HCT116 (cell line): ENCODE data around the gene HNF1B. TPM values are rescaled to one million over a fixed set of nuclear protein-coding genes. Genes with fewer than 3 reads are reported as not detected.

Experiments used
- ATAC-seq: fragments of 200-7000 bp; cut with Tn5 transposase; 2 replicates; pipeline ENCODE4 v1.9.1; 2020; ENCODE audit warnings: mild to moderate bottlenecking, moderate library complexity
- BruUV-seq: library from RNA; stranded (reverse); fragments of 400-500 nt; replicated peaks from 2 replicates; lab custom pipeline; 2021; lab: Mats Ljungman, UMichigan
- CTCF ChIA-PET: fragments of 300-600 bp; sonication (Branson Sonifier 250); formaldehyde crosslinking; loops from one replicate; lab custom pipeline; 2021; ENCODE audit warnings: antibody characterized with exemption; lab: Charles Lee
- POLR2A ChIA-PET: fragments of 300-600, 350-600 bp; sonication (Branson Sonifier 250); formaldehyde crosslinking; loops from one replicate; lab custom pipeline; 2021; ENCODE audit warnings: antibody characterized with exemption; lab: Charles Lee
- RAD21 ChIA-PET, 2 experiments: fragments of 300-600 bp; sonication (Branson Sonifier 250); formaldehyde crosslinking; loops; one replicate each; lab custom pipeline; 2023; ENCODE audit warnings: low total read pairs in 2 of 2; ENCODE audit not compliant: uncharacterized antibody in 2 of 2, unreplicated experiment in 2 of 2, low non-redundant PET in 1 of 2; lab: Charles Lee
- DNase-seq: peaks from one replicate; pipeline ENCODE4 v3.0.0-alpha.2; 2010; ENCODE audit warnings: low read depth, low spot score
- H2AFZ ChIP-seq: fragments of 200-600 bp; shearing (Covaris generic), sonication (generic); 2 replicates; pipeline ENCODE4 v1.6.1; 2017; ENCODE audit warnings: low read depth, mixed run types, mixed read lengths, antibody characterized with exemption, low read length; ENCODE audit not compliant: poor library complexity, severe bottlenecking
- H3K27ac ChIP-seq: 2 replicates; pipeline ENCODE4 v1.5.1; 2012; ENCODE audit warnings: low read depth, low read length
- H3K27me3 ChIP-seq: fragments of 200-600 bp; sonication (generic); 2 replicates; pipeline ENCODE4 v1.6.1; 2016; ENCODE audit warnings: mixed run types, low read length, mixed read lengths; ENCODE audit not compliant: insufficient read depth
- H3K36me3 ChIP-seq, 2 experiments: fragments of 200-500 bp in 1 of 2; fragments of 200-600 bp in 1 of 2; sonication (Bioruptor generic) in 1 of 2; sonication (generic) in 1 of 2; 2 replicates each; pipeline versions ENCODE4 v1.5.1 to v1.6.1; 2014 to 2016; ENCODE audit warnings: low read length in 2 of 2, inconsistent platforms in 1 of 2, mixed read lengths in 1 of 2, mixed run types in 1 of 2; ENCODE audit not compliant: insufficient read depth in 2 of 2, control insufficient read depth in 1 of 2
- H3K4me1 ChIP-seq, 2 experiments: fragments of 200-600 bp in 1 of 2; sonication (generic) in 1 of 2; 2 replicates each; pipeline versions ENCODE4 v1.5.1 to v1.6.1; 2012 to 2017; ENCODE audit warnings: low read length in 2 of 2, inconsistent platforms in 1 of 2, mild to moderate bottlenecking in 1 of 2, mixed read lengths in 1 of 2, mixed run types in 1 of 2, moderate library complexity in 1 of 2; ENCODE audit not compliant: insufficient read depth in 2 of 2, control insufficient read depth in 1 of 2
- H3K4me2 ChIP-seq: fragments of 200-600 bp; sonication (generic); 2 replicates; pipeline ENCODE4 v1.6.1; 2017; ENCODE audit warnings: mixed run types, low read length, mixed read lengths
- H3K4me3 ChIP-seq, 2 experiments: fragments of 200-600 bp in 1 of 2; sonication (generic) in 1 of 2; replicated peaks in 1 of 2; 2 replicates each; pipeline ENCODE4 v1.5.1; 2011 to 2016; ENCODE audit warnings: low read length in 2 of 2, control low read depth in 1 of 2, low read depth in 1 of 2, mild to moderate bottlenecking in 1 of 2, mixed read lengths in 1 of 2, mixed run types in 1 of 2
- H3K79me2 ChIP-seq: fragments of 200-600 bp; sonication (generic); 2 replicates; pipeline ENCODE4 v1.6.1; 2017; ENCODE audit warnings: mild to moderate bottlenecking, mixed run types, low read length, moderate library complexity, mixed read lengths; ENCODE audit not compliant: insufficient read depth
- H3K9ac ChIP-seq: fragments of 200-600 bp; sonication (generic); 2 replicates; pipeline ENCODE4 v1.6.1; 2016; ENCODE audit warnings: low read length, mixed read lengths
- H3K9me2 ChIP-seq: fragments of 200-600 bp; sonication (generic), shearing (Covaris generic); 2 replicates; pipeline ENCODE4 v1.6.1; 2017; ENCODE audit warnings: mixed run types, mild to moderate bottlenecking, moderate library complexity; ENCODE audit not compliant: insufficient read depth
- H3K9me3 ChIP-seq, 2 experiments: fragments of 200-500 bp in 1 of 2; fragments of 200-600 bp in 1 of 2; sonication (Bioruptor generic) in 1 of 2; sonication (generic) in 1 of 2; 2 replicates each; pipeline ENCODE4 v1.6.1; 2014 to 2017; ENCODE audit warnings: low read length in 2 of 2, mixed read lengths in 2 of 2, inconsistent platforms in 1 of 2, low read depth in 1 of 2, mild to moderate bottlenecking in 1 of 2, mixed run types in 1 of 2, moderate library complexity in 1 of 2; ENCODE audit not compliant: control insufficient read depth in 1 of 2, insufficient read depth in 1 of 2
- H4K20me1 ChIP-seq: fragments of 200-600 bp; sonication (generic), shearing (Covaris generic); 2 replicates; pipeline ENCODE4 v1.6.1; 2017; ENCODE audit warnings: mixed run types, mild to moderate bottlenecking, moderate library complexity; ENCODE audit not compliant: insufficient read depth
- ATF3 ChIP-seq: IDR thresholded peaks from 2 replicates; pipeline ENCODE4 v1.6.1; 2012
- CTCF ChIP-seq, 3 experiments: fragments of 200-600 bp in 1 of 3; sonication (generic) in 1 of 3; IDR thresholded peaks in 2 of 3; conservative IDR thresholded peaks in 1 of 3; 2 replicates each; pipeline ENCODE4 v1.5.1; 2012 to 2017; ENCODE audit warnings: low read depth in 2 of 3, low read length in 2 of 3, antibody characterized with exemption in 1 of 3, borderline replicate concordance in 1 of 3, control low read depth in 1 of 3, mild to moderate bottlenecking in 1 of 3, mixed read lengths in 1 of 3, mixed run types in 1 of 3, moderate library complexity in 1 of 3; ENCODE audit not compliant: insufficient read depth in 1 of 3
- EGR1 ChIP-seq: IDR thresholded peaks from 2 replicates; pipeline ENCODE4 v1.6.1; 2012; ENCODE audit warnings: low read depth
- EZH2 ChIP-seq: fragments of 200-600 bp; sonication (generic); IDR thresholded peaks from 2 replicates; pipeline ENCODE4 v1.6.1; 2017; ENCODE audit warnings: antibody characterized with exemption, mixed run types
- SP1 ChIP-seq: IDR thresholded peaks from 2 replicates; pipeline ENCODE4 v1.6.1; 2012; ENCODE audit warnings: low read depth
- SRF ChIP-seq: IDR thresholded peaks from 2 replicates; pipeline ENCODE4 v1.6.1; 2012; ENCODE audit warnings: low read depth
- YY1 ChIP-seq: IDR thresholded peaks from 2 replicates; pipeline ENCODE4 v1.6.1; 2011; ENCODE audit warnings: low read length, low read depth, moderate library complexity, mild to moderate bottlenecking; ENCODE audit not compliant: insufficient replicate concordance; ENCODE audit errors: extremely low read depth
- ZFX ChIP-seq: fragments of 450-650 bp; IDR thresholded peaks from 2 replicates; pipeline ENCODE4 v1.6.1; 2017
- intact Hi-C: fragments of 100-400 bp; cut with micrococcal nuclease; formaldehyde crosslinking; loops from 2 replicates; pipeline ENCODE4 v1.10.0; 2022
- total RNA-seq: library from RNA; stranded (reverse); gene quantifications from one replicate; pipeline ENCODE4 v1.2.1, GENCODE V29; 2021; ENCODE audit not compliant: unreplicated experiment
- TF ChIP-seq, protein P1 (sequence below): IDR thresholded peaks from 2 replicates; pipeline ENCODE4 v1.6.1; 2012; ENCODE audit warnings: low read depth

Gene HNF1B
- total RNA-seq, 1 experiment from 2014 or later, result 3.6 TPM

DNA sequence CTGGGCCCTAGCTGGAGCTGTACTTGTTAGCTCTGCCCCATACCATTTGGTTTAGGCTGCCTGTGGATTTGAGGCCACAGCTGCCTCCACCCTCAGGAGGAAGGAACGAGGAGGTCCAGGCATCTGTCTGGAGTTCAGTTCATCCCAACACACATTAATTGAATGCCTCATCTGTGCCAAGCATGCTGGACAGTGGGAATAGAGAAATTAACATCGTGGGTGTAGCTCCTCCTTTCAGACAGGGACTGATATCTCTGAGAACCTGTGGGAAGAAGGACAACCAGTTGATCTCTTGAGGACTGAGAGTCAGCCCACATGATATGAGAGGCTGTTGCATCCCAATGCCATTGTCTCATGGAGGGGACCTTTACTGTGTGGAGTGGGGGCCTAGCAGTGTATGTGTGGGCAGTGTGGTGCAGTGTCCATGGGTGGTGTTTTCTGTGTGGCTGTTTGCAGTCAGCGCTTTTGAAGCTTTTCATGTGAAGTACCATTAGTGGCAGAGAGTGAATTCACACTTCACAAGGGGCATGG, 72.2 kb downstream of the HNF1B start:
- no peak overlapping the region for H3K9ac ChIP-seq
- H4K20me1 ChIP-seq, result no peaks in the 10 kb centered on the region
- ChIA-PET POLR2A (no interaction called here), CTCF (interaction anchor here (1.3 kb wide), 1 partner anchor 144 kb away, joined by 4 read pairs; no protein-coding TSS in a partner anchor), RAD21 (no interaction called here)
- no peak overlapping the region for H3K4me2 ChIP-seq
- DNase-seq (no peak), ATAC-seq (no peak)
- no TSS peak for BruUV-seq
- H3K27me3 ChIP-seq, result no peaks in the 10 kb centered on the region
- no peak overlapping the region for H3K27ac ChIP-seq
- H3K4me3 ChIP-seq, result no peak overlapping the region
- no peak overlapping the region for H2AFZ ChIP-seq
- no peaks in the 10 kb centered on the region for H3K79me2 ChIP-seq
- TF ChIP-seq CTCF (IDR thresholded peaks at IDR 0.05 in 2 of 3, conservative IDR thresholded peaks at IDR 0.05 in 1 of 3; ENCODE audit: borderline replicate concordance in 1 of 3, insufficient read depth in 1 of 3, low read depth in 2 of 3, low read length in 2 of 3) (no peak), YY1 (no peak), ZFX (no peak), ATF3 (no peak), SP1 (no peak), EZH2 (no peak), SRF (no peak), EGR1 (no peak)
- TF ChIP-seq, protein P1, sequence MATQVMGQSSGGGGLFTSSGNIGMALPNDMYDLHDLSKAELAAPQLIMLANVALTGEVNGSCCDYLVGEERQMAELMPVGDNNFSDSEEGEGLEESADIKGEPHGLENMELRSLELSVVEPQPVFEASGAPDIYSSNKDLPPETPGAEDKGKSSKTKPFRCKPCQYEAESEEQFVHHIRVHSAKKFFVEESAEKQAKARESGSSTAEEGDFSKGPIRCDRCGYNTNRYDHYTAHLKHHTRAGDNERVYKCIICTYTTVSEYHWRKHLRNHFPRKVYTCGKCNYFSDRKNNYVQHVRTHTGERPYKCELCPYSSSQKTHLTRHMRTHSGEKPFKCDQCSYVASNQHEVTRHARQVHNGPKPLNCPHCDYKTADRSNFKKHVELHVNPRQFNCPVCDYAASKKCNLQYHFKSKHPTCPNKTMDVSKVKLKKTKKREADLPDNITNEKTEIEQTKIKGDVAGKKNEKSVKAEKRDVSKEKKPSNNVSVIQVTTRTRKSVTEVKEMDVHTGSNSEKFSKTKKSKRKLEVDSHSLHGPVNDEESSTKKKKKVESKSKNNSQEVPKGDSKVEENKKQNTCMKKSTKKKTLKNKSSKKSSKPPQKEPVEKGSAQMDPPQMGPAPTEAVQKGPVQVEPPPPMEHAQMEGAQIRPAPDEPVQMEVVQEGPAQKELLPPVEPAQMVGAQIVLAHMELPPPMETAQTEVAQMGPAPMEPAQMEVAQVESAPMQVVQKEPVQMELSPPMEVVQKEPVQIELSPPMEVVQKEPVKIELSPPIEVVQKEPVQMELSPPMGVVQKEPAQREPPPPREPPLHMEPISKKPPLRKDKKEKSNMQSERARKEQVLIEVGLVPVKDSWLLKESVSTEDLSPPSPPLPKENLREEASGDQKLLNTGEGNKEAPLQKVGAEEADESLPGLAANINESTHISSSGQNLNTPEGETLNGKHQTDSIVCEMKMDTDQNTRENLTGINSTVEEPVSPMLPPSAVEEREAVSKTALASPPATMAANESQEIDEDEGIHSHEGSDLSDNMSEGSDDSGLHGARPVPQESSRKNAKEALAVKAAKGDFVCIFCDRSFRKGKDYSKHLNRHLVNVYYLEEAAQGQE, result no peak
- no peaks in the 10 kb centered on the region for H3K9me3 ChIP-seq
- intact Hi-C loops, result no loop called here
- peaks cover 0 to 10% of the 10 kb centered on the region in 2 experiments; a peak in 2 of 4 replicates for H3K4me1 ChIP-seq
- no peaks in the 10 kb centered on the region for H3K36me3 ChIP-seq
- H3K9me2 ChIP-seq, result no peaks in the 10 kb centered on the region
